GM18511 (cell line): ENCODE results near the gene PCSK7.
A peak's percentile ranks its signal among the peaks of the same experiment; 100 is the strongest.

ENCODE experiments used
- ATAC-seq: cut with Tn5 transposase; IDR thresholded peaks from one replicate; pipeline ENCODE4 v1.9.1; 2021; ENCODE audit warnings: mild to moderate bottlenecking, moderate library complexity; ENCODE audit not compliant: unreplicated experiment

The PCSK7 gene

GRCh38 chr11:117199916-117200812 is 31.7 kb downstream of the PCSK7 start:
- no peak for ATAC-seq

- no peak for ATAC-seq
These were observed 32.6 kb downstream of the PCSK7 start, which contains the start of gene TAGLN for GRCh38 chr11:117199053-117199915. Gene TAGLN, plus strand, starts transcription at chr11:117199370. Its CDS starts 3,644 bp downstream, at chr11:117203014.

- no peak for ATAC-seq
These were observed 33.3 kb downstream of the PCSK7 start for GRCh38 chr11:117198613-117199012.

DNA sequence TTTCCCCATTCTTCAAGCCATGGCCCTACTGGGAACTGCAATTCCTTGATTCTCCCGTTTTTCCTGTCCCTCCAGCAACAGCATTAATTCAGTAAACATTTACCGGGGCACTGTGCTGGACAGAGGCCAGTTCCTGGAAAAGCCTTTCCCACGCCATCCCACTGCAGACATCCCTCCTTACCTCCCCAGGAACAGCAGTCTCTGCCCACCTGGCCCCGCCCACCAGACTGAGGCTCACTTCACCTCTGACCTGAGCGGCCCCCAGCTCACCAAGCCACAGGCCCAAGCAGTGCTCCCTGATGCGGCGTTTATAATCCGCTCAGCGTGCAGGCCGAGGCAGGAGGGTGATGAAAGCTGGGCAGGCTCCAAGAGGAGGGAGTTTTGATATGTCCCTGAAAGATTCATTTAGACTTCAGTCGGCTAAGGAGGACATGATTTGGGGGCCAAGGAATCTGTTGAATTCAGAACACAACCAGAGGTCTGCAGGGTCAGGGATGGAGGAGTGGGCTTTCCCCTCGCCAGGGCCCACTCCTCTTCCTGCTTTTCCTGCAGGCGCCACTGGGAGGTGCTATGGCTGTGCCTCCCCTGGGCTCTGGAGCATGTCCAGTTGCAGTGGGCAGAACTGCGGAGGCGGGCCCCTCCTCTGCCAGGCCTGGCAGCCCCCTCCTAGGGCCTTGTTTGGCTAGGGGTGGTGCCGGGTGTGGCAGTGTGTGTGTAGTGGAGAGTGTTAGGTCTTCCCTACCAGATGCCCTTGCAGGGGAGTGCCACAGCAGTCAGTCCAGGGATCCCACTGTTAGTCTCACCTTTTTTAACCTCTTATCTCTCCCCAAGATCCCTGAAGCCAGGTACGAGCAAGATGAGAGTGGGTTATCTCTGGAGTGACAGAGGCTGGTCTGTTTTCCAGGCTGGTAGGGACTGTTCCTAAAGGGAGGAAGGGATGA is 34.1 kb downstream of the PCSK7 start:
- no peak for ATAC-seq

- ATAC-seq = no peak
These were observed 34.9 kb downstream of the PCSK7 start for GRCh38 chr11:117197006-117197405.

DNA sequence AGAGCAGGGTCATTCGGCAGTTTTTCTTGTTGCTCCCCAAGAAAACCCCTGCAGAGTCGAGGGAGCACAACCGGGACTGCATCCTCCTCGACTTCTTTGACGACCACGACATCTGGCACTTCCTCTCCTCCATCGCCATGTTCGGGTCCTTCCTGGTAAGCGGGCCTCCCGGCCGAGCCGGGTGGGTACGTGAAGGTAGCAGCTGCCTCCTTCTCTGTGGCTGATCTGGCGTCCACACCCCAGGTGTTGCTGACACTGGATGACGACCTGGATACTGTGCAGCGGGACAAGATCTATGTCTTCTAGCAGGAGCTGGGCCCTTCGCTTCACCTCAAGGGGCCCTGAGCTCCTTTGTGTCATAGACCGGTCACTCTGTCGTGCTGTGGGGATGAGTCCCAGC is 36.1 kb downstream of the PCSK7 start:
- ATAC-seq = no peak

GRCh38 chr11:117195258-117195657 is 36.6 kb downstream of the PCSK7 start:
- no peak for ATAC-seq

GRCh38 chr11:117194267-117194666 is 37.6 kb downstream of the PCSK7 start:
- no peak for ATAC-seq

GRCh38 chr11:117193130-117194020 is 38.5 kb downstream of the PCSK7 start:
- no peak for ATAC-seq

- no peak for ATAC-seq
These were observed 39.4 kb downstream of the PCSK7 start for GRCh38 chr11:117192401-117192875.

DNA sequence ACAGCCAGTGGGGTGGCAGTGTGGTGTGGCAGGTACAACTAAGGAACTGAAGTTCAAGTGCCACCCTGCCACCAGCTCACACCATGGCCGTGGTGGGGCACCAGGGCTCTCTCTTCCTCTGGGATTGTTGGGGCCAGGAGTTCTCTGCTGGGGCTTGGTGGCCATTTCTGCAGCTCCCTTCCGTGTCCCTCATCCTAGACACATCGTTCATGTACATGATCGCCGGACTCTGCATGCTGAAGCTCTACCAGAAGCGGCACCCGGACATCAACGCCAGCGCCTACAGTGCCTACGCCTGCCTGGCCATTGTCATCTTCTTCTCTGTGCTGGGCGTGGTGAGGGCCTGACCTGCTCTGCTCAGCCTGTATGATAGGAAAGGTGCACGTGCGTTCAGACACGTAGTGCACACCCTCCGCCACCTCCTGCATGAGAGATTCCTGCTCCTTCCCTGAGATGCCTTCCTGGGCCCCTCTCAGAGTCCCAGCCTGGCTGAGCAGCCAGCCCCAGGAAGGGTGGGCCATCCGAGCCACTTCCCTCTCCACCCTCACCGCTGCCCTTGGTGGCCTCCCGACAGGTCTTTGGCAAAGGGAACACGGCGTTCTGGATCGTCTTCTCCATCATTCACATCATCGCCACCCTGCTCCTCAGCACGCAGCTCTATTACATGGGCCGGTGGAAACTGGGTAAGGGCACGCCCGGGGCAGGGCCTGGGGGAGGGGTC is 40.0 kb downstream of the PCSK7 start:
- no peak for ATAC-seq

DNA sequence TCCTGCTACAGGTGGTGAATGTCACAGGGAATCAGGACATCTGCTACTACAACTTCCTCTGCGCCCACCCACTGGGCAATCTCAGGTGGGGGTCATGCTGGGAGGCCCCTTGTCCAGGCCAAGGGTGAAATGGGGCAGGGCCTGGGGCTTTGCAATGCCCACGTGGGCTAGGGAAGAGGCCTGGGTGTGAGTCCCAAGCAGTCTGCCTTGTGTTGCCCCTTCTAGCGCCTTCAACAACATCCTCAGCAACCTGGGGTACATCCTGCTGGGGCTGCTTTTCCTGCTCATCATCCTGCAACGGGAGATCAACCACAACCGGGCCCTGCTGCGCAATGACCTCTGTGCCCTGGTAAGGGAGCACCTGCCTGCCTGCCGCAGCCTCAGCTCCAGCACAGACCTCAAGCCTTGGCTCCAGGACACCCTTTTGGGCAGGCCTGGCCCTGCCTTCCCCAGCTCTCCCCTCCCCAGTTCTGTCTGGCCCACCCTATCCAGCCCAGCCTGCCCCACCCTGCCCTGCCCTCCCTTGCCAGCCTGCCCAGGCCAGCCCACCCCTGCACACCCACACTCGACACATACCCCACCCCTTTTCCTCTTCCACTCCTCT is 41.8 kb downstream of the PCSK7 start:
- peak; percentile 29 for ATAC-seq

DNA sequence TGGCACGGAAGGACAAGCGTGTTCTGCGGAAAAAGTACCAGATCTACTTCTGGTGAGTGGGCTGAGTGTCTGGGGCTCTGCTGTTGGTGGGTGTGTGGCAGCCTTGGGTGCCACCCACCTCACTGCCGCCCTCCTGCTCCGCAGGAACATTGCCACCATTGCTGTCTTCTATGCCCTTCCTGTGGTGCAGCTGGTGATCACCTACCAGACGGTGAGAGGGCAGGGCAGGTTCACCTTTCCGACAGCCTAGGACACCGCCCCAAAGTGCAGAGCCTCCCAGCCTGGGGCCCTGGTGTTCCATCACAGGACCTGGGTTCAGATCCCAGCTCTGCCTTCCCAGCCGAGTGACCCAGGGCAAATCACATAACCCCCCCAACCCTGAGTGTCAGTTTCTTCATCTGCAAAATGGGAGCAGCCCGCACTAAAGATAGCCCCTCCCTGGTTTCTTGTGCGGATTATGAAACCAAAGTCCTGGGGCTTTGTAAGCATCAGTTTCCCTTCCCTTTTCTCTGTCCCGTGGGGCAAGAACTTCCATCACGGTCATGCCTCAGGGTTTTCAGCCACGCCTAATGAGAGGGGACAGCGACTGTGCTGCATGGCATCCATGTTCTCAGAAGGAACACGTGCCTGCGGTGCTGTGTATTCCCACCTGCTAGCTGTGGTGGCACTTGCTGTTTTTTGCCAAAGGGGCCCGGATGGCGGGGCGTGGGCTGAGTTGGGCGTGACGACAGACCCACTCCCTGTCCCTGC is 42.5 kb downstream of the PCSK7 start:
- peak; percentile 61 for ATAC-seq

DNA sequence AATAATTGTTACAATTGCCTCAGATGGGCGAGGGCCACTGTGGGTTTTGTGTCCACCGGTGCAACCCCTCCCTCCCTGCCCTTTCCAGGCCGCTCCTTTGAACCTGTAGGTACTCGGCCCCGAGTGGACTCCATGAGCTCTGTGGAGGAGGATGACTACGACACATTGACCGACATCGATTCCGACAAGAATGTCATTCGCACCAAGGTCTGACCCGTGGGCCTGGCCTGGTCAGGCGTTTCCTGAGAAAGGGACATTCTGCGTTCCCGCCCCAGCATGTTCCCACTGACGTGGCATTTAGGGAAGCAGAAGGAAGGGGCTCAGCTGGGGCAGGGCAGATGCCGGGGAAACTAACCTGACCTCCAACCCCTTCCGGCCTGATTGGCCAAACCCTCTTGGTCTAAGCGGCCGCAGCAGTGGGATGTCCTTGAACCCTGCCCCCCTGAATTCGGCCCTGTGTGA is 43.2 kb downstream of the PCSK7 start:
- no peak for ATAC-seq

DNA sequence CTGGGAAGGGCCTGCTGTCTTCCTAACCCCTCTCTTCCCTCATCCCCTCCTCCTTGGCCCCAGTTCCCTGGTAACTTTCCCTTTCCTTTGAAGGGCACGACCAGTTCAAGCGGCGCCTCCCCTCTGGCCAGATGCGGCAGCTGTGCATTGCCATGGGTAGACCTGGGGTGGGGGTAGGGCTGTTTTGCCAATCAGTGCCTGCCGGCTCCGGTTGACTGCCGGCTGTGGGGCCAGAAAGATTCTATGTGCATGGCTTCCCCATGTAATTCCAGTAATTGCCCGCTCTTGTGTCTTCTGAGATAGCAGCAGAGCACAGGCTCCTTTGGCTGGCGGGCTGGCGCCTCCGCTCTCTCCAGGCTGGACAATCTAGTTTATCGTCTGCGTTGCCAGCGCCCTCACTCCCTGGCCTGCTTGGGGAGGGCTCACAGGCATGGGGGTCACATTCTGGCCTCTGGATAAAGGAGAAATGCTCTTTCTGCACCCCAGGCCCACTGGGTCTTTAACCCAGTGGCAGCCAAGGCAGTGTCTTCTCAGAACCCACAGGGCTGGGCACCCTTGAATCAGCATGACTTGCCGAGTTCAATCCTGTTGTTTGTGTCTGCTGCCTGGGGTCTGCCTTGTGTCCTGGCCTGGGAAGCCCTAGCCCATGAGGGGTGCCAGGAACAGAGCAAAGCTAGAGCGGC is 43.9 kb downstream of the PCSK7 start:
- ATAC-seq = no peak

GRCh38 chr11:117187428-117187798 is 44.5 kb downstream of the PCSK7 start:
- no peak for ATAC-seq

DNA sequence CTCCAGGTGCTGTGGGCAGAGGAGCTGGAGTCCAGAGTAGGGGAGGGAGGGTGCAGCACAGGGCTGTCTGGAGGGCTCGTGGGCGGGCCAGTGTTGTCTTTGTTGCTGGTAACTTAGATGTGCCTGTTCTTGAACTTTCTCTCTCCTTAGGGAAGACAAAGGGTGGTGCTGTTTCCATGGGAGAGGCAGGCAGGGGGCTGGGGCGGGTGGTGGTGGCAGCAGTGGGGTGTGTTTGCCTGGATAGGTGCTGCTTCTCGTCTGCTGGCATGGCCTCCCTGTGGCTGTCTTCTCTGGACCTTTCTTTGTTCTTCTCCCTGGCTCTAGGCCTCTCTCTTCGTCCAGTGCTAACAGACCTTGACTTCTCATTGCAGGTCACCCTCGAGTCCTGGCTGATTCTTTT is 44.9 kb downstream of the PCSK7 start:
- no peak for ATAC-seq
